ENCODE data around the gene RNASEH1.

- TF ChIP-seq POLR2A (IDR thresholded peaks at IDR 0.05) (no peak), CTCF (IDR thresholded peaks at IDR 0.05) (no peak), EP300 (IDR thresholded peaks at IDR 0.05) (no peak)
Measured at GRCh38 chr2:3603536-3604206, 45.5 kb upstream of the RNASEH1 start.

All from ovary (tissue), 3 donors.